HEK293 (cell line): Measurements from ENCODE around the gene DYNAP.

Source experiments
- CTCF ChIP-seq: fragments of 450-650 bp; formaldehyde crosslinking; IDR thresholded peaks from 2 replicates; pipeline ENCODE4 v1.5.1; 2016; ENCODE audit warnings: missing biosample characterization, missing genetic modification characterization
- GLIS1 ChIP-seq: fragments of 450-650 bp; formaldehyde crosslinking; IDR thresholded peaks from 2 replicates; pipeline ENCODE4 v1.5.1; 2016; ENCODE audit warnings: missing biosample characterization, missing genetic modification characterization
- ZBTB17 ChIP-seq: fragments of 450-650 bp; formaldehyde crosslinking; IDR thresholded peaks from 2 replicates; pipeline ENCODE4 v1.5.1; 2016; ENCODE audit warnings: missing biosample characterization, missing genetic modification characterization
- ZNF2 ChIP-seq: fragments of 450-650 bp; formaldehyde crosslinking; IDR thresholded peaks from 2 replicates; pipeline ENCODE4 v1.5.1; 2016; ENCODE audit warnings: missing biosample characterization, missing genetic modification characterization
- ZNF280D ChIP-seq: fragments of 450-650 bp; formaldehyde crosslinking; IDR thresholded peaks from 2 replicates; pipeline ENCODE4 v1.5.1; 2016; ENCODE audit warnings: missing biosample characterization, missing genetic modification characterization

- TF ChIP-seq CTCF: no peak
- TF ChIP-seq ZNF2 (tag by site-specific recombination): no peak
- no peak for TF ChIP-seq ZBTB17 (tag by site-specific recombination)
- TF ChIP-seq GLIS1: no peak
- TF ChIP-seq ZNF280D (tag by site-specific recombination): no peak
Measured at GRCh38 chr18:54580202-54580729, 10.8 kb upstream of the DYNAP start.
